ENCODE results near the gene AK8. TPM values are rescaled to one million over a fixed set of nuclear protein-coding genes. Genes with fewer than 3 reads are reported as not detected.

The AK8 gene
- total and polyA plus RNA-seq, 2 experiments from 2014 or later: 0.14 to 0.78 TPM

- no peak for ATAC-seq
- no peak overlapping the region for H2AFZ ChIP-seq
- Mint-ChIP-seq H3K27me3 (ENCODE audit: insufficient read depth, low read depth, poor library complexity) (no peaks in the 10 kb centered on the region), H3K4me1 (no peaks in the 10 kb centered on the region), H3K4me3 (no peak overlapping the region), H3K9me3 (peaks cover 10% of the 10 kb centered on the region), H3K36me3 (ENCODE audit: low read depth) (no peaks in the 10 kb centered on the region), H3K27ac (no peak overlapping the region)
- no peak overlapping the region for H3K4me2 ChIP-seq
- TF ChIP-seq ZNF462 (CRISPR knock-in tag; IDR thresholded peaks at IDR 0.05): no peak
- TF ChIP-seq CREB1 (CRISPR knock-in tag; IDR thresholded peaks at IDR 0.05; ENCODE audit: low read depth): no peak
- no peak for TF ChIP-seq EZH2 (IDR thresholded peaks at IDR 0.05; ENCODE audit: low read depth, unreplicated experiment)
- TF ChIP-seq POLR2AphosphoS5 (IDR thresholded peaks at IDR 0.05; ENCODE audit: low read depth): no peak
- no peak for TF ChIP-seq CTCF (conservative IDR thresholded peaks at IDR 0.05; ENCODE audit: low read depth in 2 of 2)
- no peak for TF ChIP-seq JUNB (IDR thresholded peaks at IDR 0.05; ENCODE audit: unreplicated experiment)
- TF ChIP-seq ZNF114 (CRISPR knock-in tag; IDR thresholded peaks at IDR 0.05): no peak
- no peaks in the 10 kb centered on the region for H3F3A ChIP-seq (replicated peaks; ENCODE audit: low read depth)
- H3K27ac ChIP-seq (ENCODE audit: low read depth): no peak overlapping the region
- H3K27me3 ChIP-seq (ENCODE audit: insufficient read depth): no peaks in the 10 kb centered on the region
- no peaks in the 10 kb centered on the region for H4K20me1 ChIP-seq (replicated peaks; ENCODE audit: insufficient read depth)
- H3K9me2 ChIP-seq (ENCODE audit: insufficient read depth): no peaks in the 10 kb centered on the region
- H3K4me3 ChIP-seq: no peak overlapping the region
- no peaks in the 10 kb centered on the region for H3K4me1 ChIP-seq (ENCODE audit: insufficient read depth)
- no peaks in the 10 kb centered on the region for H3K36me3 ChIP-seq (ENCODE audit: insufficient read depth)
- no peaks in the 10 kb centered on the region for H3K79me2 ChIP-seq (replicated peaks; ENCODE audit: insufficient read depth)
- no peak for DNase-seq (ENCODE audit: low spot score)
Measured at GRCh38 chr9:132708769-132709430, 169.2 kb downstream of the AK8 start.

Measured in GM23338 (cell line).